ENCODE results near the gene PDE5A. TPM values are rescaled to one million over a fixed set of nuclear protein-coding genes. Genes with fewer than 3 reads are reported as not detected.

The PDE5A gene
- polyA plus RNA-seq, 3 donors from 2014 or later = 1.1 to 2.2 (median 1.3) TPM

DNA sequence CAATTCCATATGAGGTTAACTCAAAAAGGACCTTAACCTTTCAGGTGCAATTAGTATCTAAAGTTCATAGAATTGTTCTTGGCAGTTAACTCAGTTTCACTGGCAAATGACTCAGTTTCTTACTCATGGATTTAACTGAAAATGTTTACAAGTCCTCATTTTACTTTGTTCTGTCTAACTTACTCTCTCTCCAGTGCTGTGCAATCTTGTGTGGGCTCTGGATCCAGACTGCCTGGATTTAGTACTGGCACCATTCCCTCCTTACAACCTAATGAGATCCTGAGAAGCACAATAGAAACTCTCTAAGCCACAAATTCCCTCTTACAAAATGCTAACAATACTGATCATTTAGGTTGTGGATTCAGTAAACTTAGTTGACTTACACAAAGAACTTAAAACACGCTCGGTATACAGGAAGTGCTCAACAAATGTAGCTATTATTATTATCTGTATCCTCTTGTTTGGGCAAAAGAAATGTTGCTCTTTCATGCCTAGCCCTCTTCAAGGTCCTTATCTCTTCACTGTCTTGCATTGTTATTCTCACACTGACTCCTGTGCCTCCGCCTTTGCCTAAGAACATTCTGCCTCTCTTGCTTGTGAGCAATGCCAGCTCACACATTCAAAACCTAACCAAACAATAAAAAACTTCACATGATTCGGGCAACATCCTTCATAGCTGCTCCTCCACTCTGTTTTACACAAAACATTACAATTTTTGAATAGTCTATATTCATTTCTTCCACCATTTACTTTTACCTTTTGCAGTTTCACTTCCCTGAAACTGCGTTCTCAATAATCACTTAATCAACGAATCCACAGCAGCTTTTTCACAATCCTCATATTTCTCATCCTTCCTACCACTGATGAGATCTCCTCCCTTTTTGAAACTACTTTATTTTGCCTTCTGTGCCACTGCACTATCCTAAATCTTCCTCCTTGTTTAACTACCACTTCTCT lies 91.8 kb downstream of the PDE5A start:
- Mint-ChIP-seq H3K36me3 (peaks cover 14 to 26% (median 24%) of the 10 kb centered on the region in 3 donors), H3K4me3 (no peak overlapping the region)

DNA sequence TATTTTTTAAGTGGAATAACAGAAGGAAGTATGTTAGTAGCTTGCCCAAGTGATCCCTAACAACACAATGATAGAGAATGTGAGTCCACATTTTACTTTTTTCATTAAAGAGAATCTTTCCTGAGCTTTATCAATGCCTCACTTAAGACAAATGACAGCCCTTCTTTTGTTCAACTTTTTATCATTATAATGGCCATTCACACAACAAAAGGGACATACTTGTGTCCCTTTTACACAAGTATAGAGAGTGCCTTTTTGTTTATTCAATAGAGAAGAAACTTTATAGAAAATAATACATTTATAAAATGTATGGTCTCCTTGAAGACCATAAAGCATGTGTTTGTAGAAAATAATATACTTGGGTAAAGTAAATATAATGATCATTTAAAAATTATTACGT lies 96.3 kb downstream of the PDE5A start:
- Mint-ChIP-seq H3K27me3 (ENCODE audit: low read depth in 3 of 3) (peaks cover 0 to 1% (median 0%) of the 10 kb centered on the region in 3 donors), H3K36me3 (peaks cover 17 to 27% (median 26%) of the 10 kb centered on the region in 3 donors)

More for the DNA sequence above, 91.8 kb downstream of the PDE5A start:
- Mint-ChIP-seq H3K4me1 (no peaks in the 10 kb centered on the region), H3K9me3 (no peaks in the 10 kb centered on the region), H3K27ac (no peak overlapping the region), H3K27me3 (ENCODE audit: low read depth in 3 of 3) (peaks cover 0 to 1% (median 0%) of the 10 kb centered on the region in 3 donors)
- no peak for DNase-seq

GRCh38 chr4:119529788-119530187 lies 98.8 kb downstream of the PDE5A start:
- Mint-ChIP-seq H3K27ac (no peak overlapping the region), H3K36me3 (peaks cover 9 to 21% (median 16%) of the 10 kb centered on the region in 3 donors), H3K27me3 (ENCODE audit: low read depth in 3 of 3) (peaks cover 0 to 1% (median 0%) of the 10 kb centered on the region in 3 donors), H3K9me3 (no peaks in the 10 kb centered on the region), H3K4me3 (no peak overlapping the region), H3K4me1 (no peaks in the 10 kb centered on the region)
- DNase-seq = no peak

More for the DNA sequence above, 96.3 kb downstream of the PDE5A start:
- Mint-ChIP-seq H3K4me1 (no peaks in the 10 kb centered on the region), H3K4me3 (no peak overlapping the region), H3K27ac (no peak overlapping the region), H3K9me3 (no peaks in the 10 kb centered on the region)
- no peak for DNase-seq

- no peak for DNase-seq
- H3K36me3 Mint-ChIP-seq = peaks cover 8 to 11% (median 9%) of the 10 kb centered on the region in 3 donors
- no peaks in the 10 kb centered on the region for H3K4me1 Mint-ChIP-seq
- no peak overlapping the region for H3K27ac Mint-ChIP-seq
- no peak overlapping the region for H3K4me3 Mint-ChIP-seq
- no peaks in the 10 kb centered on the region for H3K27me3 Mint-ChIP-seq (ENCODE audit: low read depth in 3 of 3)
- H3K9me3 Mint-ChIP-seq = no peaks in the 10 kb centered on the region
These were observed 101.6 kb downstream of the PDE5A start for GRCh38 chr4:119526786-119527550.

DNA sequence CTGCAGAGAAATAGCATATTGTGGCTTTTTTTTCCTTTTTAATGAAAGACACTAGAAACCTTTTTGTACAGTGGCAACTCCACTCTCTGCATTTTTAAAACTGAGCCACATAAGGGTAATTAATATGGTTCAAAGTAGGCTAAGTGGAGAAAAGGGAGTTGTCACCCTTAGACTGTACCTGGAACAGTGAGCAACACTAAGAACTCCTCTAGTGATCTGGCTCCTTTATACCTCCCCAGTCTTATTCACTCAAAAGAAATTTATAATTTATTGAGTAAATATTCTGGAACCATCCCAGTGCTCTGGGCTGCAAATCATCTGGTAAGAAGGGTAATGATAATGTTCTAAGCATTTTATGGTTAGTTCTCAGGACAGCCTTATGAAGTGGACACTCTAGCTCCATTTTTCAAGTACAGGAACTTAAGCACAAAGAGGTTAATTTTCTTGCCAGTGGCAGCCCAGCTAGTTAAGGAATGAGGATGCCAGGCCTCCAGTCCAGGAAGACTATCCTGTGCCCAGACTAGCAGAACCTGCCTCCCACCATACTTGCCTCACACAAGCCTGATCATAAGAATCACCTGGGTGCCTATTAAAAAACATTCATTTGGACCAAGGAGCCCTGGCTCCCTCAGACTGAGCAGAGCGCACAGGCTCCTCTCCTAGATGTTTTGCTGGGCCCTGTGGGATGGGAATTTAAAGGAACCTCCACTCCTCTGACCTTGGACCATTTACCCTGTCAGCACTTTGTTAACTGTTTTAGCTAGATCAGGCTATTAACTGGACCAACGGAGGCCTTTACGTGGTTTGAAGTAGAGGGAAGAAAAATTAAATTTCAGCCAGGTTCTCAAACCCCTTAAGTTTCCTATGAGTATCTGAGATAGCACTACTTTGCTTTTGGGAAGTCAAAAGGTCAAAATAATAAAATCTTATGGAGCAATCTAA lies 102.6 kb downstream of the PDE5A start:
- Mint-ChIP-seq H3K4me1 (no peaks in the 10 kb centered on the region), H3K27me3 (ENCODE audit: low read depth in 3 of 3) (no peaks in the 10 kb centered on the region), H3K27ac (no peak overlapping the region), H3K9me3 (no peaks in the 10 kb centered on the region), H3K4me3 (no peak overlapping the region), H3K36me3 (peaks cover 8 to 12% (median 8%) of the 10 kb centered on the region in 3 donors)
- DNase-seq = no peak

DNA sequence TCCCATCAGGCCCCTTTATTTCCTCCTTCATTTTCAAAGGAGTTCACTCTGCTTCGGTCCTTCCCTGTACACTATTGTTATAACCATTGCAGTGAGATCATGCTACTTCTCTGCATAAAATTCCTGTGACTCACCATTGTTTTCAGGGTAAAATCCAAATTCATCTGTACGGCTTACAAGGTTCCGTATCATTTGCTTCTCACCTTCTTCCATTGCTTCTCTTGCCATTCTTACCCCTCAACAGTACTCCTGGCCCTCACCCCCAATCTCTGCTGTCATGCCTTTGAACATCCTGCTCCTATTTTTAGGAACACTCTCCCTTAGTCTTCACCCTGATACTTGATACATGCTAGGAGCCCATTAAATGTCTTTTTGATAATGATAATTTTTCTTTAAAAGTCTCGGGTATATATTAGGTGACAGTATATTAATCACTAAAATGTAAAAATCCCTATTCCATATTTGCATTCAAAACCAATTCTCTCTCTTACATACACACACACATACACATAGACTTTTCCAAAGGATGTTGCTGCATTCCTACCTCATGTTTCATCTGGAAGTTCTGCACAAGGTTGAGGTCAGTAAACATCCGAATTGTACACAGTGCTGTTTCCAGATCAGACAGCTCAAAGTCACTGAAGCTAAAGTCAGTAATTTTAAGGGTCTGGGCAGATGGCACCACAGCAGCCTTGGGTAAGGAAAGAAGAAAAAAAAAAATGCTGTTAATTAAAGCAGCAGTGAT lies 103.4 kb downstream of the PDE5A start:
- Mint-ChIP-seq H3K4me1 (no peaks in the 10 kb centered on the region), H3K36me3 (peaks cover 11 to 14% (median 12%) of the 10 kb centered on the region in 3 donors), H3K9me3 (no peaks in the 10 kb centered on the region), H3K27ac (no peak overlapping the region), H3K4me3 (no peak overlapping the region), H3K27me3 (ENCODE audit: low read depth in 3 of 3) (no peaks in the 10 kb centered on the region)
- no peak for DNase-seq

GRCh38 chr4:119523399-119523798 lies 105.2 kb downstream of the PDE5A start:
- H3K4me3 Mint-ChIP-seq = no peak overlapping the region
- H3K36me3 Mint-ChIP-seq = peaks cover 6 to 11% (median 10%) of the 10 kb centered on the region in 3 donors
- no peaks in the 10 kb centered on the region for H3K9me3 Mint-ChIP-seq
- no peak overlapping the region for H3K27ac Mint-ChIP-seq
- H3K4me1 Mint-ChIP-seq = no peaks in the 10 kb centered on the region
- no peaks in the 10 kb centered on the region for H3K27me3 Mint-ChIP-seq (ENCODE audit: low read depth in 3 of 3)
- no peak for DNase-seq

- H3K4me3 Mint-ChIP-seq = no peak overlapping the region
- no peaks in the 10 kb centered on the region for H3K9me3 Mint-ChIP-seq
- no peak overlapping the region for H3K27ac Mint-ChIP-seq
- H3K4me1 Mint-ChIP-seq = no peaks in the 10 kb centered on the region
- no peaks in the 10 kb centered on the region for H3K27me3 Mint-ChIP-seq (ENCODE audit: low read depth in 3 of 3)
- H3K36me3 Mint-ChIP-seq = peaks cover 12 to 17% (median 16%) of the 10 kb centered on the region in 3 donors
- no peak for DNase-seq
These were observed 107.3 kb downstream of the PDE5A start for GRCh38 chr4:119521268-119521667.

DNA sequence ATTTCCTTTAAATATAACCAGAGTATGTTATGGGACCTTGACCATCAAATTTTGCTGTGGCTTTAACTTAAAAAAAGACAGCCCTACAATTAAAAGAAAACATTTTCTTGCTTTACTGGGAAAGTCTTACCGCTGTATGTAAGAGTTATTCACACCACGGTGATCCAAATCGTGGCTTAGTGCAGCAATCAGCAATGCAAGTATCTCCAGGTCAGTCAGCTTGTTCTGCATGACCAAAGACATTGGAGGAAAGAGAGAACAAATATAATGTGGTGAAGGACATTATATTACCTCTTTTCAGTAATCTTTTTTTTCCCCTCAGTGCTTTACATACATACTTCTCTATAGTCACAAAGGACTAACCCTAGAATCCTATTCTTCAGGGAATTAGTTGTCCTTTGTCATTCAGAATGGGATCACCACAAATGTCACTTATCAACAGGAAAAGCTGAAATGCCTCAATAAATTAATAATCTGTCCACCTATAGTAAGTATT lies 109.6 kb downstream of the PDE5A start:
- Mint-ChIP-seq H3K4me1 (no peaks in the 10 kb centered on the region), H3K27ac (no peak overlapping the region), H3K4me3 (no peak overlapping the region), H3K36me3 (peaks cover 12 to 17% (median 16%) of the 10 kb centered on the region in 3 donors), H3K9me3 (no peaks in the 10 kb centered on the region), H3K27me3 (ENCODE audit: low read depth in 3 of 3) (no peaks in the 10 kb centered on the region)
- no peak for DNase-seq

GRCh38 chr4:119518230-119518892 lies 110.2 kb downstream of the PDE5A start:
- Mint-ChIP-seq H3K4me1 (no peaks in the 10 kb centered on the region), H3K9me3 (no peaks in the 10 kb centered on the region), H3K4me3 (no peak overlapping the region), H3K27ac (no peak overlapping the region), H3K27me3 (ENCODE audit: low read depth in 3 of 3) (no peaks in the 10 kb centered on the region), H3K36me3 (peaks cover 13 to 20% (median 20%) of the 10 kb centered on the region in 3 donors)
- no peak for DNase-seq

DNA sequence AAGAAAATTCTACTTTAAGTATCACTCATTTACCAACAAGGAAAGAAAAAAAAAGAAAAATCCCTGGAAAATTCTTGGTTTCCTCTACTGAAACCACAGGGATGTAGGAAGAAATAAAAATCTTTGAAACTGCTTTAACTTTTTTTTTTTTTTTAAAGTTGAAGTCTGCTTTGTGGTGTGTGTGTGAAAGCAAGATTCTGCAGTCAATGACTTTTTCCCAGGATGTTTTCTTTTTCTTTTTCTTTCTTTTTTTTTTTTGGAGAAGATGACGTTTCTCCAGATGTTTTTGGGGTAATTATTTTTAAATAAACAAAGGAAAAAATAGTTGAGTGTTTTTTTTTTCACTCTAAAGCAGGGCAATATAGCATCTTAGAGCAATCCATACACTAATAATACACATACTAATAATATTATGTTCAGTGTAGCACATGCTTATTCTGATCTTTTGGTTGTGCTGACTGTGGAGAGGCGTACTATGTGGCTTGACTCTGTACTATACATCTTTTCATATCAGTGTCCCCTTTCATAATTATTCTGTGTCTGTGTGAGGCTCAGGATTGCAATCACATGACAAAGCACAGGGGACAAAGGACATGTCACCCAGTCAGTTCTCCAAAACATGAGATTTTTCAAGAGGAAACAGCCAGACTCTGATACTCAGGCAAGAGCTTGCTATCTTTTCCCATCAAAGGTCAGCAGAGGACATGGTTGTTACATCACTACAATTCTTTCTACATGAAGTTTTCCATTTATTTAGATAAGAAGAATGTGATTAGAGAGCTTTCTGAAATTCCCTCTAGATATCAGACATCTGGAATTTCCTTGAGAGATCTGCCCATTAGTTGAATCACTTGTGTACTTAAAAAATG lies 111.0 kb downstream of the PDE5A start:
- Mint-ChIP-seq H3K4me3 (no peak overlapping the region), H3K27me3 (ENCODE audit: low read depth in 3 of 3) (no peaks in the 10 kb centered on the region), H3K27ac (no peak overlapping the region), H3K4me1 (no peaks in the 10 kb centered on the region), H3K36me3 (peaks cover 18 to 26% (median 21%) of the 10 kb centered on the region in 3 donors), H3K9me3 (no peaks in the 10 kb centered on the region)
- DNase-seq = no peak

All from immature natural killer cell (primary cell).